ENCODE measurements around the gene HDAC4. TPM values are rescaled to one million over a fixed set of nuclear protein-coding genes. Genes with fewer than 3 reads are reported as not detected.

HDAC4 gene
- total and polyA plus RNA-seq, 2 donors (not counting 1 experiment from before 2014, with no cell fraction given): 13.5 to 46.0 TPM

DNA sequence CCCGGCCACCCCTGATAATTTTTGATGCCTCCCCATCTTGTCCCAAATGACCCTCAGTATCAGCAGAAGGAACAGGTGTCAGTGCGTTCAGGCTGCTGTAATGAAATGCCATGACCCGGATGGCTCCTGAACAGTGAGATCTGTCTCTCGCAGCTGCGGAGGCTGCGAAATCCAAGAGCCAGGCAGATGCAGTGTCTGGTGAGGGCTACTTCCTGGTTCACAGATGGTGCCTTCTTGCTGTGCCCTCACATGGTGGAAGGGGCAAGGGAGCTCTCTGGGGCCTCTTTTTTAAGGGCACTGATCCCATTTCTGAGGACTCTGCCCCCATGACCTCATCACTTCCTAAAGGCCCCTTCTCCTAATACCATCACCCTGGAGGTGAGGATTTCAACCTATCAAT lies 400.7 kb downstream of the HDAC4 start:
- Histone ChIP-seq H3K9me3 (ENCODE audit: control extremely low read depth in 1 of 3, control insufficient read depth in 2 of 3, insufficient read depth in 1 of 3, low read length in 2 of 3) (peaks cover 0 to 31% (median 0%) of the 10 kb centered on the region in 3 donors), H3K27ac (ENCODE audit: low read length in 2 of 2) (no peak overlapping the region), H4K20me1 (ENCODE audit: control insufficient read depth, insufficient read depth, low read length, poor library complexity, severe bottlenecking) (no peaks in the 10 kb centered on the region), H3K9ac (ENCODE audit: low read length) (no peak overlapping the region), H3K4me1 (ENCODE audit: control insufficient read depth in 2 of 2, insufficient read depth in 2 of 2, low read length in 2 of 2) (no peaks in the 10 kb centered on the region), H3K79me2 (ENCODE audit: control insufficient read depth, insufficient read depth, low read length) (no peaks in the 10 kb centered on the region), H3K27me3 (replicated peaks in 1 of 4; ENCODE audit: control extremely low read depth in 1 of 4, control insufficient read depth in 3 of 4, insufficient read depth in 4 of 4, low read length in 3 of 4) (peaks cover 0 to 7% (median 0%) of the 10 kb centered on the region in 4 experiments), H2AFZ (ENCODE audit: insufficient read depth, low read depth, low read length, poor library complexity, severe bottlenecking) (no peak overlapping the region), H3K4me3 (ENCODE audit: control extremely low read depth in 1 of 5, extremely low read depth in 1 of 5, insufficient read depth in 1 of 5, low read depth in 2 of 5, low read length in 4 of 5) (no peak overlapping the region), H3K4me2 (replicated peaks; ENCODE audit: low read depth, low read length, poor library complexity, severe bottlenecking) (no peak overlapping the region), H3K36me3 (replicated peaks in 1 of 2; ENCODE audit: control extremely low read depth in 1 of 2, control insufficient read depth in 1 of 2, extremely low read depth in 1 of 2, insufficient read depth in 2 of 2, low read length in 1 of 2) (no peaks in the 10 kb centered on the region)
- ChIA-PET CTCF (no interaction called here), POLR2A (no interaction called here)
- intact Hi-C loops (cut with micrococcal nuclease): no loop called here
- TF ChIP-seq EZH2 (IDR thresholded peaks at IDR 0.05; ENCODE audit: borderline replicate concordance, insufficient read depth, low read depth, low read length, poor library complexity, severe bottlenecking): no peak
- TF ChIP-seq, protein P1, sequence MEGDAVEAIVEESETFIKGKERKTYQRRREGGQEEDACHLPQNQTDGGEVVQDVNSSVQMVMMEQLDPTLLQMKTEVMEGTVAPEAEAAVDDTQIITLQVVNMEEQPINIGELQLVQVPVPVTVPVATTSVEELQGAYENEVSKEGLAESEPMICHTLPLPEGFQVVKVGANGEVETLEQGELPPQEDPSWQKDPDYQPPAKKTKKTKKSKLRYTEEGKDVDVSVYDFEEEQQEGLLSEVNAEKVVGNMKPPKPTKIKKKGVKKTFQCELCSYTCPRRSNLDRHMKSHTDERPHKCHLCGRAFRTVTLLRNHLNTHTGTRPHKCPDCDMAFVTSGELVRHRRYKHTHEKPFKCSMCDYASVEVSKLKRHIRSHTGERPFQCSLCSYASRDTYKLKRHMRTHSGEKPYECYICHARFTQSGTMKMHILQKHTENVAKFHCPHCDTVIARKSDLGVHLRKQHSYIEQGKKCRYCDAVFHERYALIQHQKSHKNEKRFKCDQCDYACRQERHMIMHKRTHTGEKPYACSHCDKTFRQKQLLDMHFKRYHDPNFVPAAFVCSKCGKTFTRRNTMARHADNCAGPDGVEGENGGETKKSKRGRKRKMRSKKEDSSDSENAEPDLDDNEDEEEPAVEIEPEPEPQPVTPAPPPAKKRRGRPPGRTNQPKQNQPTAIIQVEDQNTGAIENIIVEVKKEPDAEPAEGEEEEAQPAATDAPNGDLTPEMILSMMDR (IDR thresholded peaks at IDR 0.05): no peak
- peaks cover 4% of the 10 kb centered on the region for H3K9me3 Mint-ChIP-seq (ENCODE audit: insufficient read depth)
- no peak overlapping the region for H3K4me3 Mint-ChIP-seq
- 98% methylated on average over 5 of the region's 6 CpGs for WGBS (ENCODE audit: insufficient coverage)
- H3K27ac Mint-ChIP-seq: no peak overlapping the region
- peaks cover 3% of the 10 kb centered on the region for H3K27me3 Mint-ChIP-seq
- ATAC-seq (ENCODE audit: low read depth): no peak
- H3K4me1 Mint-ChIP-seq: no peaks in the 10 kb centered on the region
- DNase-seq: no peak

DNA sequence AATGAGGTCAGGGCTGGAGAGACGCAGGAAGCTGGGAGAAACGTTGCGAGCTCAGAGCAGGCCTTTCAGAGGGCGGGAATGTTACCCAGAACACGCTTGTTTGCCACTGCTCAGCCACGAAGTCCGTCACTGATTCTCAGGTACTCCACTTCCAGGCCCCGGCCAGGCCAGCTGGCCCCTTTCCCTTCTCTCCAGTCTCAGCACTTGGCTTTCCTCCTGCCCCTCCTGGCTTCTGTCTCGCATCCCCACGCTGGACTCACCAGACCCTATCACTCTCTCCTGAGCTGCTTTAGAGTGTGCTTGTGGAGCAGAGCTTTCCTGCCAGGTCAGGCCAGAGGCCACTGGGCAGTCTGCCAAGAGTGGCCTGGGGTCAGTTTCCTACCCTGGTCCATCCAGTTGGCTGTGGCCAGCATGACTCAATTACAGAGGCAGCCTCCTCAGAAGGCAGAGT lies 401.5 kb downstream of the HDAC4 start:
- peaks cover 3% of the 10 kb centered on the region for H3K27me3 Mint-ChIP-seq
- no peak overlapping the region for H3K27ac ChIP-seq (ENCODE audit: low read length in 2 of 2)
- DNase-seq (no peak), ATAC-seq (ENCODE audit: low read depth) (no peak)
- H3K4me3 ChIP-seq (ENCODE audit: control extremely low read depth in 1 of 5, extremely low read depth in 1 of 5, insufficient read depth in 1 of 5, low read depth in 2 of 5, low read length in 4 of 5): no peak overlapping the region
- H3K9me3 Mint-ChIP-seq (ENCODE audit: insufficient read depth): peaks cover 4% of the 10 kb centered on the region
- intact Hi-C loops (cut with micrococcal nuclease): no loop called here
- H4K20me1 ChIP-seq (ENCODE audit: control insufficient read depth, insufficient read depth, low read length, poor library complexity, severe bottlenecking): no peaks in the 10 kb centered on the region
- ChIA-PET POLR2A (no interaction called here), CTCF (no interaction called here)
- peaks cover 0 to 35% (median 3%) of the 10 kb centered on the region in 3 donors for H3K9me3 ChIP-seq (ENCODE audit: control extremely low read depth in 1 of 3, control insufficient read depth in 2 of 3, insufficient read depth in 1 of 3, low read length in 2 of 3)
- no peak overlapping the region for H3K9ac ChIP-seq (ENCODE audit: low read length)
- 87% methylated on average over 7 of the region's 10 CpGs for WGBS (ENCODE audit: insufficient coverage)
- H3K4me2 ChIP-seq (replicated peaks; ENCODE audit: low read depth, low read length, poor library complexity, severe bottlenecking): no peak overlapping the region
- TF ChIP-seq EZH2 (IDR thresholded peaks at IDR 0.05; ENCODE audit: borderline replicate concordance, insufficient read depth, low read depth, low read length, poor library complexity, severe bottlenecking): no peak
- TF ChIP-seq, protein P1 (IDR thresholded peaks at IDR 0.05): no peak
- H3K27me3 ChIP-seq (replicated peaks in 1 of 4; ENCODE audit: control extremely low read depth in 1 of 4, control insufficient read depth in 3 of 4, insufficient read depth in 4 of 4, low read length in 3 of 4): peaks cover 0 to 6% (median 0%) of the 10 kb centered on the region in 4 experiments
- no peaks in the 10 kb centered on the region for H3K4me1 Mint-ChIP-seq
- H3K4me3 Mint-ChIP-seq: no peak overlapping the region
- H3K36me3 ChIP-seq (replicated peaks in 1 of 2; ENCODE audit: control extremely low read depth in 1 of 2, control insufficient read depth in 1 of 2, extremely low read depth in 1 of 2, insufficient read depth in 2 of 2, low read length in 1 of 2): no peaks in the 10 kb centered on the region
- H3K4me1 ChIP-seq (ENCODE audit: control insufficient read depth in 2 of 2, insufficient read depth in 2 of 2, low read length in 2 of 2): no peaks in the 10 kb centered on the region
- H3K79me2 ChIP-seq (ENCODE audit: control insufficient read depth, insufficient read depth, low read length): no peaks in the 10 kb centered on the region
- H2AFZ ChIP-seq (ENCODE audit: insufficient read depth, low read depth, low read length, poor library complexity, severe bottlenecking): no peak overlapping the region
- no peak overlapping the region for H3K27ac Mint-ChIP-seq
